Stomach (tissue), 4 donors: Measurements from ENCODE around the gene EHMT1.

Experiments
- CTCF ChIP-seq, 7 experiments: fragments of 450-650 bp in 4 of 7; fragments of 200-600 bp in 3 of 7; sonication (generic) in 3 of 7; IDR thresholded peaks; one replicate each; pipeline ENCODE4 v1.5.1; 2016 to 2019; ENCODE audit warnings: antibody characterized with exemption in 7 of 7, control low read depth in 2 of 7, mild to moderate bottlenecking in 1 of 7
- EP300 ChIP-seq: sonication (generic); formaldehyde crosslinking; IDR thresholded peaks from one replicate; pipeline ENCODE4 v1.6.1; 2017; ENCODE audit warnings: antibody characterized with exemption
- POLR2A ChIP-seq, 4 donors: fragments of 450-650 bp; IDR thresholded peaks; one replicate each; pipeline ENCODE4 v1.6.1; 2016; ENCODE audit warnings: antibody characterized with exemption in 4 of 4, control low read depth in 2 of 4, mild to moderate bottlenecking in 1 of 4, moderate library complexity in 1 of 4
- POLR2AphosphoS5 ChIP-seq, 3 donors: sonication (generic); formaldehyde crosslinking; IDR thresholded peaks; one replicate each; pipeline ENCODE4 v1.6.1; 2016; ENCODE audit warnings: antibody characterized with exemption in 3 of 3

GRCh38 chr9:137679695-137680305, 61.0 kb downstream of the EHMT1 start:
- no peak for TF ChIP-seq POLR2A (IDR thresholded peaks at IDR 0.05)
- no peak for TF ChIP-seq CTCF (IDR thresholded peaks at IDR 0.05)
- TF ChIP-seq POLR2AphosphoS5 (IDR thresholded peaks at IDR 0.05) = no peak
- TF ChIP-seq EP300 = no peak
